ENCODE measurements around the gene MRTO4.

GRCh38 chr1:19250629-19251304, 838 bp upstream of the MRTO4 start:
- TF ChIP-seq CTCF (tag by site-specific recombination; IDR thresholded peaks at IDR 0.05) (no peak), ZNF174 (tag by site-specific recombination; IDR thresholded peaks at IDR 0.05) (no peak), ZNF843 (tag by site-specific recombination; IDR thresholded peaks at IDR 0.05) (no peak), ZNF449 (tag by site-specific recombination; IDR thresholded peaks at IDR 0.05) (no peak), KLF10 (tag by site-specific recombination; IDR thresholded peaks at IDR 0.05) (no peak), ZNF677 (tag by site-specific recombination; IDR thresholded peaks at IDR 0.05) (no peak), ZNF777 (tag by site-specific recombination; IDR thresholded peaks at IDR 0.05; ENCODE audit: borderline replicate concordance) (no peak), ZBTB6 (tag by site-specific recombination; IDR thresholded peaks at IDR 0.05) (no peak), ZNF121 (tag by site-specific recombination; IDR thresholded peaks at IDR 0.05) (no peak), ZFP37 (tag by site-specific recombination; IDR thresholded peaks at IDR 0.05) (no peak), ZNF473 (tag by site-specific recombination; IDR thresholded peaks at IDR 0.05) (no peak)

All from HEK293 (cell line).